ENCODE measurements around the gene HNF1B.
"Not testable (repeated sequence)": the region's sequence is repeated elsewhere in the genome, so short reads cannot be mapped to it uniquely, and the experiment has no call there.

The HNF1B gene

DNA sequence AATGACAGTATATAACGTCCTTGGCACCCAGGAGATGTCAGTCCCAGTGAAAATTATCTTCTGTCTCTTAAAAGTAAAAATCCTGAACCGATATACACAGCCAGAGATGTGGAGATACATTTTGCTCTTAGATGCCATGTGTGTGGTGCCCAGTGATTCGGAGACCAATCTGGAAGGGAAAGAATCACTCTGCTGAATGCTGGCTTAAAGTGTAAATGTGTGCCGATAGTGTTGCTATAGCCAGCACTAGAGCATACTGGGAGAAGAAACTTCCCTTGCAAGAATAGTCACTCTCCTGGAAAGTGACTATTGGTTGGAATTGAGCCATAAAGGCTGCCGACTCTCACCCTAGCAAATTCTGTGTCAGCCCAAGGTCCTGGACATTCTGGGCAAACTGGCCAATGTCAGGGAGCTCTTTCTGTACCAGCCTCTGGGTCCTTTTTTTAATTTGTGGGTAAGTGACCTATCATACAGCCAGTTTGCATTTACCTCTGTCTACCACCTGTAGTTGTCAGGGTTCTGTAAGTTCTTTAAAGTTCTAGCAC lies 44.2 kb upstream of the HNF1B start:
- H3K4me2 ChIP-seq: no peak overlapping the region
- H3K79me2 ChIP-seq (ENCODE audit: insufficient read depth, low read depth): no peaks in the 10 kb centered on the region
- H3K27me3 ChIP-seq (ENCODE audit: insufficient read depth, low read depth): no peaks in the 10 kb centered on the region
- no peaks in the 10 kb centered on the region for H3K36me3 ChIP-seq (ENCODE audit: insufficient read depth)
- peaks cover 5% of the 10 kb centered on the region for H3K4me1 ChIP-seq (ENCODE audit: low read depth, poor library complexity, severe bottlenecking)
- no peak overlapping the region for H3K9ac ChIP-seq
- no peak overlapping the region for H3K4me3 ChIP-seq (IDR thresholded peaks at IDR 0.05; ENCODE audit: insufficient read depth, low read depth, low read length)
- H3K27ac ChIP-seq: no peak overlapping the region
- TF ChIP-seq, protein P1, sequence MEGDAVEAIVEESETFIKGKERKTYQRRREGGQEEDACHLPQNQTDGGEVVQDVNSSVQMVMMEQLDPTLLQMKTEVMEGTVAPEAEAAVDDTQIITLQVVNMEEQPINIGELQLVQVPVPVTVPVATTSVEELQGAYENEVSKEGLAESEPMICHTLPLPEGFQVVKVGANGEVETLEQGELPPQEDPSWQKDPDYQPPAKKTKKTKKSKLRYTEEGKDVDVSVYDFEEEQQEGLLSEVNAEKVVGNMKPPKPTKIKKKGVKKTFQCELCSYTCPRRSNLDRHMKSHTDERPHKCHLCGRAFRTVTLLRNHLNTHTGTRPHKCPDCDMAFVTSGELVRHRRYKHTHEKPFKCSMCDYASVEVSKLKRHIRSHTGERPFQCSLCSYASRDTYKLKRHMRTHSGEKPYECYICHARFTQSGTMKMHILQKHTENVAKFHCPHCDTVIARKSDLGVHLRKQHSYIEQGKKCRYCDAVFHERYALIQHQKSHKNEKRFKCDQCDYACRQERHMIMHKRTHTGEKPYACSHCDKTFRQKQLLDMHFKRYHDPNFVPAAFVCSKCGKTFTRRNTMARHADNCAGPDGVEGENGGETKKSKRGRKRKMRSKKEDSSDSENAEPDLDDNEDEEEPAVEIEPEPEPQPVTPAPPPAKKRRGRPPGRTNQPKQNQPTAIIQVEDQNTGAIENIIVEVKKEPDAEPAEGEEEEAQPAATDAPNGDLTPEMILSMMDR (conservative IDR thresholded peaks at IDR 0.05; ENCODE audit: low read depth, low read length): no peak
- no peaks in the 10 kb centered on the region for H4K20me1 ChIP-seq (ENCODE audit: insufficient read depth)
- H2AFZ ChIP-seq (ENCODE audit: low read depth): no peak overlapping the region

DNA sequence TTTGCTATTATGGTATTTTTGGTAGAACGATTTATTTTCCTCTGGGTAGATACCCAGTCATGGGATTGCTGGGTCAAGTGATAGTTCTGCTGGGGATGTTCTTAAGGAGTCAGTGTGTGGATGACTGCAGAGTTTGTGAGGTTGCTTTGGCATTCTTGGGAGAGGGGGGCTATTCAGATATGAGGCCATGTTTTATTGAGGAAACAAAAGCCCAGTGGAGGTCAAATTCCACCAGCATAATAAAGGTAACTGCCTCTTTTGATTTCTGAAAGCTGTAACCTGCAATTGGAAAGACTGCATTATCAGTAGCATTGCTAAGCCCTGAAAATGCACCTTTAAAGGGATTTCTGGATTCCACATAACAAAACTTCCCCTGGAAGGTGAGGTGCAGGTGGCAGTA lies 43.7 kb upstream of the HNF1B start:
- H3K27ac ChIP-seq: no peak overlapping the region
- H3K4me3 ChIP-seq (IDR thresholded peaks at IDR 0.05; ENCODE audit: insufficient read depth, low read depth, low read length): no peak overlapping the region
- peaks cover 5% of the 10 kb centered on the region for H3K4me1 ChIP-seq (ENCODE audit: low read depth, poor library complexity, severe bottlenecking)
- H3K79me2 ChIP-seq (ENCODE audit: insufficient read depth, low read depth): no peaks in the 10 kb centered on the region
- no peaks in the 10 kb centered on the region for H4K20me1 ChIP-seq (ENCODE audit: insufficient read depth)
- H3K4me2 ChIP-seq: no peak overlapping the region
- H2AFZ ChIP-seq (ENCODE audit: low read depth): no peak overlapping the region
- H3K9ac ChIP-seq: no peak overlapping the region
- TF ChIP-seq, protein P1 (conservative IDR thresholded peaks at IDR 0.05; ENCODE audit: low read depth, low read length): no peak
- no peaks in the 10 kb centered on the region for H3K36me3 ChIP-seq (ENCODE audit: insufficient read depth)
- no peaks in the 10 kb centered on the region for H3K27me3 ChIP-seq (ENCODE audit: insufficient read depth, low read depth)

DNA sequence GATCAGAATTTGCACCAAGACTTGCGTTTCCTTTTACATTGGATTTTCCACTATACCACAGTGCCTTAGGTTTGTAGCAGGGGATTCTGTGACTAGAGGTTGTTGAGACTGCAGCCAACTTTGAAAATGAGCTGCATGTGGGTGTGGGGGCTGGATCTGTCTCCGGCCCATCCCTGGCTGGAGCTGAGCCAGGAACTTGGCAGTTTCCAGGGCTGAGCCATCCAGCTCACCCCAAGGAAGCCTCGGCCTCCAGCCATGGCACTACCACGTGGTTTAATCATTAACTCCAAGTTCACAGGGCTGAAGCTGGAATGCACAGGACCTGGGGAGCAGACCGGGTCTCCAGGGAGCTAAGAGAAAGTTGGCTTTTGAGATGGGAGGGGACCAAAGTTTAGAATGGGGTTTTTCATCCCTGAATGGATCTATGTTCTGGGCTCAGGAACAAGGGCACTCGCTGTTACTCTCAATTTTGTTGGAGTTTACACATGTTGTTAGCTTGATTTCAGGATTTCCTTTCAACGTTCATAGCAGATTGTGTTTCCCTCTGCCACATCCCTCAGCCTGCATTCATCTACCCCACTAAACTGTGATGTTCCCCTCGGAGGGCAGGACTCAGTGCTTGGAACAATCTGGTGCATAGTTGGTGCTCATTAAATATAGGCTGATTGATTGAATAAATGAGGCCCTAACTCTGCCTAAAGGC lies 42.3 kb upstream of the HNF1B start:
- Histone ChIP-seq H3K27me3 (ENCODE audit: insufficient read depth, low read depth) (no peaks in the 10 kb centered on the region), H3K27ac (no peak overlapping the region), H3K4me3 (IDR thresholded peaks at IDR 0.05; ENCODE audit: insufficient read depth, low read depth, low read length) (no peak overlapping the region), H4K20me1 (ENCODE audit: insufficient read depth) (no peaks in the 10 kb centered on the region), H2AFZ (ENCODE audit: low read depth) (no peak overlapping the region), H3K36me3 (ENCODE audit: insufficient read depth) (no peaks in the 10 kb centered on the region), H3K4me1 (ENCODE audit: low read depth, poor library complexity, severe bottlenecking) (peaks cover 5% of the 10 kb centered on the region), H3K79me2 (ENCODE audit: insufficient read depth, low read depth) (no peaks in the 10 kb centered on the region), H3K4me2 (no peak overlapping the region), H3K9ac (no peak overlapping the region)
- TF ChIP-seq, protein P1 (conservative IDR thresholded peaks at IDR 0.05; ENCODE audit: low read depth, low read length): no peak

DNA sequence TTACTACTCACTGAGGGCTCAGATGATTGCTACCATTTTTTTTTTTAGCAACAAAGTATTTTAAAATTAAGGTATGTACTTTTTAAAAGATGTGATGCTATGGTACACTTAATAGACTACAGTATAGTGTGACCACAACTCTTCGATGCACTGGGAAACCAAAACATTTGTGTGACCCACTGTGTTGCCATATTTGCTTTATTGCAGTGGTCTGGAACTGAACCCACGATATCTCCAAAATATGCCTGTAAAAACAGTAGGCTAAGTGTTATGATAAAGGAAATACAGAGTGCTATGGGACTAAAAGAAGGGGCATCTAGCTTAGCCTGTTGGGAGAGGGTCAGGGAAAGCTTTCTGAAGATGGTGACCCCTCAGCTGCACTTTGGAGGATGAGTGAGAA lies 41.6 kb upstream of the HNF1B start:
- no peaks in the 10 kb centered on the region for H3K36me3 ChIP-seq (ENCODE audit: insufficient read depth)
- TF ChIP-seq, protein P1 (conservative IDR thresholded peaks at IDR 0.05; ENCODE audit: low read depth, low read length): no peak
- no peaks in the 10 kb centered on the region for H4K20me1 ChIP-seq (ENCODE audit: insufficient read depth)
- H3K4me1 ChIP-seq (ENCODE audit: low read depth, poor library complexity, severe bottlenecking): peaks cover 4% of the 10 kb centered on the region
- H2AFZ ChIP-seq (ENCODE audit: low read depth): no peak overlapping the region
- H3K4me2 ChIP-seq: no peak overlapping the region
- no peaks in the 10 kb centered on the region for H3K27me3 ChIP-seq (ENCODE audit: insufficient read depth, low read depth)
- no peak overlapping the region for H3K4me3 ChIP-seq (IDR thresholded peaks at IDR 0.05; ENCODE audit: insufficient read depth, low read depth, low read length)
- H3K9ac ChIP-seq: no peak overlapping the region
- no peaks in the 10 kb centered on the region for H3K79me2 ChIP-seq (ENCODE audit: insufficient read depth, low read depth)
- H3K27ac ChIP-seq: no peak overlapping the region

DNA sequence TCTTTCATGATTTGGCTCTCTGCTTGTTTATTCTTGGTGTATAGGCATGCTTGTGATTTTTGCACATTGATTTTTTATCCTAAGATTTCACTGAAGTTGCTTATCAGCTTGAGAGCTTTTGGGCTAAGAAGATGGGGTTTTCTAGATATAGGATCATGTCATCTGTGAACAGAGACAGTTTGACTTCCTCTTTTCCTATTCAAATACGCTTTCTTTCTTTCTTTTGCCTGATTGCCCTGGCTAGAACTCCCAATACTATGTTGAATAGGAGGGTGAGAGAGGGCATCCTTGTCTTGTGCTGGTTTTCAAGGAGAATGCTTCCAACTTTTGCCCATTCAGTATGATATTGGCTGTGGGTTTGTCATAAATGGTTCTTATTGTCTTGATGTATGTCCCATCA lies 37.6 kb upstream of the HNF1B start:
- H3K27ac ChIP-seq; H2AFZ ChIP-seq (ENCODE audit: low read depth); H3K4me3 ChIP-seq (IDR thresholded peaks at IDR 0.05; ENCODE audit: insufficient read depth, low read depth, low read length); H3K9ac ChIP-seq; H3K4me2 ChIP-seq; H4K20me1 ChIP-seq (ENCODE audit: insufficient read depth); H3K79me2 ChIP-seq (ENCODE audit: insufficient read depth, low read depth); H3K27me3 ChIP-seq (ENCODE audit: insufficient read depth, low read depth); H3K36me3 ChIP-seq (ENCODE audit: insufficient read depth); H3K4me1 ChIP-seq (ENCODE audit: low read depth, poor library complexity, severe bottlenecking): not testable (repeated sequence)
